HCT116 (cell line): ENCODE measurements around the gene CILP2. TPM values are rescaled to one million over a fixed set of nuclear protein-coding genes. Genes with fewer than 3 reads are reported as not detected.

Experiments
- ATAC-seq: fragments of 200-7000 bp; cut with Tn5 transposase; 2 replicates; pipeline ENCODE4 v1.9.1; 2020; ENCODE audit warnings: mild to moderate bottlenecking, moderate library complexity
- BruUV-seq: library from RNA; stranded (reverse); fragments of 400-500 nt; replicated peaks from 2 replicates; lab custom pipeline; 2021; lab: Mats Ljungman, UMichigan
- CTCF ChIA-PET: fragments of 300-600 bp; sonication (Branson Sonifier 250); formaldehyde crosslinking; loops from one replicate; lab custom pipeline; 2021; ENCODE audit warnings: antibody characterized with exemption; lab: Charles Lee
- POLR2A ChIA-PET: fragments of 300-600, 350-600 bp; sonication (Branson Sonifier 250); formaldehyde crosslinking; loops from one replicate; lab custom pipeline; 2021; ENCODE audit warnings: antibody characterized with exemption; lab: Charles Lee
- RAD21 ChIA-PET, 2 experiments: fragments of 300-600 bp; sonication (Branson Sonifier 250); formaldehyde crosslinking; loops; one replicate each; lab custom pipeline; 2023; ENCODE audit warnings: low total read pairs in 2 of 2; ENCODE audit not compliant: uncharacterized antibody in 2 of 2, unreplicated experiment in 2 of 2, low non-redundant PET in 1 of 2; lab: Charles Lee
- DNase-seq: peaks from one replicate; pipeline ENCODE4 v3.0.0-alpha.2; 2010; ENCODE audit warnings: low read depth, low spot score
- H2AFZ ChIP-seq: fragments of 200-600 bp; shearing (Covaris generic), sonication (generic); 2 replicates; pipeline ENCODE4 v1.6.1; 2017; ENCODE audit warnings: low read depth, mixed run types, mixed read lengths, antibody characterized with exemption, low read length; ENCODE audit not compliant: poor library complexity, severe bottlenecking
- H3K27ac ChIP-seq: 2 replicates; pipeline ENCODE4 v1.5.1; 2012; ENCODE audit warnings: low read depth, low read length
- H3K27me3 ChIP-seq: fragments of 200-600 bp; sonication (generic); 2 replicates; pipeline ENCODE4 v1.6.1; 2016; ENCODE audit warnings: mixed run types, low read length, mixed read lengths; ENCODE audit not compliant: insufficient read depth
- H3K36me3 ChIP-seq, 2 experiments: fragments of 200-500 bp in 1 of 2; fragments of 200-600 bp in 1 of 2; sonication (Bioruptor generic) in 1 of 2; sonication (generic) in 1 of 2; 2 replicates each; pipeline versions ENCODE4 v1.5.1 to v1.6.1; 2014 to 2016; ENCODE audit warnings: low read length in 2 of 2, inconsistent platforms in 1 of 2, mixed read lengths in 1 of 2, mixed run types in 1 of 2; ENCODE audit not compliant: insufficient read depth in 2 of 2, control insufficient read depth in 1 of 2
- H3K4me1 ChIP-seq, 2 experiments: fragments of 200-600 bp in 1 of 2; sonication (generic) in 1 of 2; 2 replicates each; pipeline versions ENCODE4 v1.5.1 to v1.6.1; 2012 to 2017; ENCODE audit warnings: low read length in 2 of 2, inconsistent platforms in 1 of 2, mild to moderate bottlenecking in 1 of 2, mixed read lengths in 1 of 2, mixed run types in 1 of 2, moderate library complexity in 1 of 2; ENCODE audit not compliant: insufficient read depth in 2 of 2, control insufficient read depth in 1 of 2
- H3K4me2 ChIP-seq: fragments of 200-600 bp; sonication (generic); 2 replicates; pipeline ENCODE4 v1.6.1; 2017; ENCODE audit warnings: mixed run types, low read length, mixed read lengths
- H3K4me3 ChIP-seq, 2 experiments: fragments of 200-600 bp in 1 of 2; sonication (generic) in 1 of 2; replicated peaks in 1 of 2; 2 replicates each; pipeline ENCODE4 v1.5.1; 2011 to 2016; ENCODE audit warnings: low read length in 2 of 2, control low read depth in 1 of 2, low read depth in 1 of 2, mild to moderate bottlenecking in 1 of 2, mixed read lengths in 1 of 2, mixed run types in 1 of 2
- H3K79me2 ChIP-seq: fragments of 200-600 bp; sonication (generic); 2 replicates; pipeline ENCODE4 v1.6.1; 2017; ENCODE audit warnings: mild to moderate bottlenecking, mixed run types, low read length, moderate library complexity, mixed read lengths; ENCODE audit not compliant: insufficient read depth
- H3K9ac ChIP-seq: fragments of 200-600 bp; sonication (generic); 2 replicates; pipeline ENCODE4 v1.6.1; 2016; ENCODE audit warnings: low read length, mixed read lengths
- H3K9me2 ChIP-seq: fragments of 200-600 bp; sonication (generic), shearing (Covaris generic); 2 replicates; pipeline ENCODE4 v1.6.1; 2017; ENCODE audit warnings: mixed run types, mild to moderate bottlenecking, moderate library complexity; ENCODE audit not compliant: insufficient read depth
- H3K9me3 ChIP-seq, 2 experiments: fragments of 200-500 bp in 1 of 2; fragments of 200-600 bp in 1 of 2; sonication (Bioruptor generic) in 1 of 2; sonication (generic) in 1 of 2; 2 replicates each; pipeline ENCODE4 v1.6.1; 2014 to 2017; ENCODE audit warnings: low read length in 2 of 2, mixed read lengths in 2 of 2, inconsistent platforms in 1 of 2, low read depth in 1 of 2, mild to moderate bottlenecking in 1 of 2, mixed run types in 1 of 2, moderate library complexity in 1 of 2; ENCODE audit not compliant: control insufficient read depth in 1 of 2, insufficient read depth in 1 of 2
- H4K20me1 ChIP-seq: fragments of 200-600 bp; sonication (generic), shearing (Covaris generic); 2 replicates; pipeline ENCODE4 v1.6.1; 2017; ENCODE audit warnings: mixed run types, mild to moderate bottlenecking, moderate library complexity; ENCODE audit not compliant: insufficient read depth
- ATF3 ChIP-seq: IDR thresholded peaks from 2 replicates; pipeline ENCODE4 v1.6.1; 2012
- CBX3 ChIP-seq: IDR thresholded peaks from 2 replicates; pipeline ENCODE4 v1.6.1; 2012; ENCODE audit warnings: low read depth
- CEBPB ChIP-seq: IDR thresholded peaks from 2 replicates; pipeline ENCODE4 v1.6.1; 2012; ENCODE audit warnings: low read depth
- EGR1 ChIP-seq: IDR thresholded peaks from 2 replicates; pipeline ENCODE4 v1.6.1; 2012; ENCODE audit warnings: low read depth
- ELF1 ChIP-seq: IDR thresholded peaks from 2 replicates; pipeline ENCODE4 v1.6.1; 2012; ENCODE audit warnings: low read depth, borderline replicate concordance
- EZH2phosphoT487 ChIP-seq: fragments of 200-600 bp; IDR thresholded peaks from 2 replicates; pipeline ENCODE4 v1.6.1; 2018; ENCODE audit warnings: antibody characterized with exemption, borderline replicate concordance
- FOSL1 ChIP-seq: IDR thresholded peaks from 2 replicates; pipeline ENCODE4 v1.6.1; 2012; ENCODE audit warnings: low read depth
- POLR2A ChIP-seq: IDR thresholded peaks from 2 replicates; pipeline ENCODE4 v1.7.0; 2011; ENCODE audit warnings: borderline replicate concordance; ENCODE audit not compliant: insufficient read depth, insufficient read length; ENCODE audit errors: extremely low read depth
- POLR2AphosphoS5 ChIP-seq: IDR thresholded peaks from 2 replicates; pipeline ENCODE4 v1.6.1; 2011; ENCODE audit warnings: mild to moderate bottlenecking, low read depth, low read length, moderate library complexity
- RAD21 ChIP-seq: IDR thresholded peaks from 2 replicates; pipeline ENCODE4 v1.6.1; 2012; ENCODE audit warnings: low read depth, mild to moderate bottlenecking
- SIN3A ChIP-seq: IDR thresholded peaks from 2 replicates; pipeline ENCODE4 v1.6.1; 2012; ENCODE audit warnings: low read depth
- SP1 ChIP-seq: IDR thresholded peaks from 2 replicates; pipeline ENCODE4 v1.6.1; 2012; ENCODE audit warnings: low read depth
- SRF ChIP-seq: IDR thresholded peaks from 2 replicates; pipeline ENCODE4 v1.6.1; 2012; ENCODE audit warnings: low read depth
- TCF7L2 ChIP-seq: IDR thresholded peaks from 2 replicates; pipeline ENCODE4 v1.7.0; 2011; ENCODE audit warnings: borderline replicate concordance, inconsistent platforms; ENCODE audit not compliant: insufficient read depth, insufficient read length; ENCODE audit errors: extremely low read depth
- YY1 ChIP-seq: IDR thresholded peaks from 2 replicates; pipeline ENCODE4 v1.6.1; 2011; ENCODE audit warnings: low read length, low read depth, moderate library complexity, mild to moderate bottlenecking; ENCODE audit not compliant: insufficient replicate concordance; ENCODE audit errors: extremely low read depth
- ZFX ChIP-seq: fragments of 450-650 bp; IDR thresholded peaks from 2 replicates; pipeline ENCODE4 v1.6.1; 2017
- ZNF274 ChIP-seq: fragments of 200-500 bp; sonication (Bioruptor generic); IDR thresholded peaks from 2 replicates; pipeline ENCODE4 v1.6.1; 2014; ENCODE audit warnings: mild to moderate bottlenecking, low read depth, low read length, inconsistent platforms
- intact Hi-C: fragments of 100-400 bp; cut with micrococcal nuclease; formaldehyde crosslinking; loops from 2 replicates; pipeline ENCODE4 v1.10.0; 2022
- total RNA-seq: library from RNA; stranded (reverse); gene quantifications from one replicate; pipeline ENCODE4 v1.2.1, GENCODE V29; 2021; ENCODE audit not compliant: unreplicated experiment
- TF ChIP-seq, protein P1 (sequence below), 3 experiments: fragments of 200-600 bp in 1 of 3; sonication (generic) in 1 of 3; IDR thresholded peaks in 2 of 3; conservative IDR thresholded peaks in 1 of 3; 2 replicates each; pipeline ENCODE4 v1.5.1; 2012 to 2017; ENCODE audit warnings: low read depth in 2 of 3, low read length in 2 of 3, antibody characterized with exemption in 1 of 3, borderline replicate concordance in 1 of 3, control low read depth in 1 of 3, mild to moderate bottlenecking in 1 of 3, mixed read lengths in 1 of 3, mixed run types in 1 of 3, moderate library complexity in 1 of 3; ENCODE audit not compliant: insufficient read depth in 1 of 3
- TF ChIP-seq, protein P2 (sequence below): IDR thresholded peaks from 2 replicates; pipeline ENCODE4 v1.6.1; 2012; ENCODE audit warnings: low read depth

CILP2 gene
- total RNA-seq, 1 experiment from 2014 or later, result 13.1 TPM

DNA sequence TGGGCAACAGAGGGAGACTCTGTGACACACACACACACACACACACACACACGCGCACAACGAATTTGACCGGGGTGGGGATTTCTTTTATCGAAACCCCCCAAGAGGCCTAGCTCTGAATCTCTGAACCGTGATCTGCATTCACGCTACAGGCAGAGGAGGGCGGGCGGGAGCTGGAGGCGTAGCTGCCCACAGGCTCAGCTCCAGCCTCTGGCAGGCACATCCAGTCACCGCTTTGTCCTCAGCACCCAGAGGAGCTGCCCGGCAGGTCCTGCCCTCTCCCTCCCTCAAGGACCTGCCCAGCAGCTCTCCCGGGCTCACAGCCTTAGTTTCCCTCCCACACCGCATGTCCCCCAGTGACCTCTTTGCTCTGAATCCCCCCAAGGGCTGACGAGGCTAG lies 20.0 kb downstream of the CILP2 start:
- H3K9ac ChIP-seq, result no peak overlapping the region
- H3K9me2 ChIP-seq, result no peaks in the 10 kb centered on the region
- H3K27ac ChIP-seq, result no peak overlapping the region
- H3K4me1 ChIP-seq, result no peaks in the 10 kb centered on the region
- no peaks in the 10 kb centered on the region for H3K27me3 ChIP-seq
- H4K20me1 ChIP-seq, result no peaks in the 10 kb centered on the region
- H3K9me3 ChIP-seq, result no peaks in the 10 kb centered on the region
- H3K4me3 ChIP-seq, result no peak overlapping the region
- RAD21 ChIA-PET, result no interaction called here
- intact Hi-C loops, result no loop called here
- no peak overlapping the region for H3K4me2 ChIP-seq
- DNase-seq, result no peak
- CTCF ChIA-PET, result interaction anchor here (1.3 kb wide), 1 partner anchor 27 kb away, joined by 3 read pairs; no protein-coding TSS in a partner anchor
- ATAC-seq, result no peak
- H3K36me3 ChIP-seq, result no peaks in the 10 kb centered on the region
- TF ChIP-seq CEBPB (no peak), POLR2AphosphoS5 (no peak), ZFX (no peak), POLR2A (no peak), TCF7L2 (no peak), ZNF274 (no peak), SP1 (no peak), SRF (no peak), RAD21 (no peak), ATF3 (no peak), EZH2phosphoT487 (no peak), EGR1 (no peak), SIN3A (no peak), CBX3 (no peak), FOSL1 (no peak), ELF1 (no peak), YY1 (no peak)
- TF ChIP-seq, protein P1, sequence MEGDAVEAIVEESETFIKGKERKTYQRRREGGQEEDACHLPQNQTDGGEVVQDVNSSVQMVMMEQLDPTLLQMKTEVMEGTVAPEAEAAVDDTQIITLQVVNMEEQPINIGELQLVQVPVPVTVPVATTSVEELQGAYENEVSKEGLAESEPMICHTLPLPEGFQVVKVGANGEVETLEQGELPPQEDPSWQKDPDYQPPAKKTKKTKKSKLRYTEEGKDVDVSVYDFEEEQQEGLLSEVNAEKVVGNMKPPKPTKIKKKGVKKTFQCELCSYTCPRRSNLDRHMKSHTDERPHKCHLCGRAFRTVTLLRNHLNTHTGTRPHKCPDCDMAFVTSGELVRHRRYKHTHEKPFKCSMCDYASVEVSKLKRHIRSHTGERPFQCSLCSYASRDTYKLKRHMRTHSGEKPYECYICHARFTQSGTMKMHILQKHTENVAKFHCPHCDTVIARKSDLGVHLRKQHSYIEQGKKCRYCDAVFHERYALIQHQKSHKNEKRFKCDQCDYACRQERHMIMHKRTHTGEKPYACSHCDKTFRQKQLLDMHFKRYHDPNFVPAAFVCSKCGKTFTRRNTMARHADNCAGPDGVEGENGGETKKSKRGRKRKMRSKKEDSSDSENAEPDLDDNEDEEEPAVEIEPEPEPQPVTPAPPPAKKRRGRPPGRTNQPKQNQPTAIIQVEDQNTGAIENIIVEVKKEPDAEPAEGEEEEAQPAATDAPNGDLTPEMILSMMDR (IDR thresholded peaks at IDR 0.05 in 2 of 3, conservative IDR thresholded peaks at IDR 0.05 in 1 of 3; ENCODE audit: borderline replicate concordance in 1 of 3, insufficient read depth in 1 of 3, low read depth in 2 of 3, low read length in 2 of 3), result no peak
- TF ChIP-seq, protein P2, sequence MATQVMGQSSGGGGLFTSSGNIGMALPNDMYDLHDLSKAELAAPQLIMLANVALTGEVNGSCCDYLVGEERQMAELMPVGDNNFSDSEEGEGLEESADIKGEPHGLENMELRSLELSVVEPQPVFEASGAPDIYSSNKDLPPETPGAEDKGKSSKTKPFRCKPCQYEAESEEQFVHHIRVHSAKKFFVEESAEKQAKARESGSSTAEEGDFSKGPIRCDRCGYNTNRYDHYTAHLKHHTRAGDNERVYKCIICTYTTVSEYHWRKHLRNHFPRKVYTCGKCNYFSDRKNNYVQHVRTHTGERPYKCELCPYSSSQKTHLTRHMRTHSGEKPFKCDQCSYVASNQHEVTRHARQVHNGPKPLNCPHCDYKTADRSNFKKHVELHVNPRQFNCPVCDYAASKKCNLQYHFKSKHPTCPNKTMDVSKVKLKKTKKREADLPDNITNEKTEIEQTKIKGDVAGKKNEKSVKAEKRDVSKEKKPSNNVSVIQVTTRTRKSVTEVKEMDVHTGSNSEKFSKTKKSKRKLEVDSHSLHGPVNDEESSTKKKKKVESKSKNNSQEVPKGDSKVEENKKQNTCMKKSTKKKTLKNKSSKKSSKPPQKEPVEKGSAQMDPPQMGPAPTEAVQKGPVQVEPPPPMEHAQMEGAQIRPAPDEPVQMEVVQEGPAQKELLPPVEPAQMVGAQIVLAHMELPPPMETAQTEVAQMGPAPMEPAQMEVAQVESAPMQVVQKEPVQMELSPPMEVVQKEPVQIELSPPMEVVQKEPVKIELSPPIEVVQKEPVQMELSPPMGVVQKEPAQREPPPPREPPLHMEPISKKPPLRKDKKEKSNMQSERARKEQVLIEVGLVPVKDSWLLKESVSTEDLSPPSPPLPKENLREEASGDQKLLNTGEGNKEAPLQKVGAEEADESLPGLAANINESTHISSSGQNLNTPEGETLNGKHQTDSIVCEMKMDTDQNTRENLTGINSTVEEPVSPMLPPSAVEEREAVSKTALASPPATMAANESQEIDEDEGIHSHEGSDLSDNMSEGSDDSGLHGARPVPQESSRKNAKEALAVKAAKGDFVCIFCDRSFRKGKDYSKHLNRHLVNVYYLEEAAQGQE, result no peak
- BruUV-seq, result no TSS peak
- no peaks in the 10 kb centered on the region for H3K79me2 ChIP-seq
- POLR2A ChIA-PET, result no interaction called here
- H2AFZ ChIP-seq, result no peak overlapping the region
